Fibroblast of the aortic adventitia (primary cell): ENCODE results near the gene MSH3. TPM values are rescaled to one million over a fixed set of nuclear protein-coding genes. Genes with fewer than 3 reads are reported as not detected.

Source experiments
- DNase-seq: peaks from one replicate; pipeline ENCODE4 v3.0.0-alpha.2; 2010; ENCODE audit warnings: low read depth
- H3K4me3 ChIP-seq: 2 replicates; pipeline ENCODE4 v1.5.1; 2011; ENCODE audit warnings: low read depth, mild to moderate bottlenecking, control low read depth, low read length, moderate library complexity
- CTCF ChIP-seq: IDR thresholded peaks from 2 replicates; pipeline ENCODE4 v1.5.1; 2011; ENCODE audit warnings: mild to moderate bottlenecking, low read length, control low read depth, inconsistent platforms; ENCODE audit not compliant: insufficient read depth
- small RNA-seq: library from RNA; depleted of rRNA; stranded (forward); fragments of <200 nt; gene quantifications from one replicate; pipeline ENCODE3, GENCODE V24; 2012
- total RNA-seq: library from RNA; depleted of rRNA; stranded (reverse); fragments of >200 nt; gene quantifications from 2 replicates; pipeline ENCODE4 v1.2.3, GENCODE V29; 2012; ENCODE audit warnings: low replicate concordance

MSH3 gene
- total RNA-seq, 1 donor = 25.0 TPM

- no peak overlapping the region for H3K4me3 ChIP-seq
- no peak for TF ChIP-seq CTCF
- no peak for DNase-seq
Observed at GRCh38 chr5:80920333-80920732, 265.9 kb downstream of the MSH3 start.

- no peak for TF ChIP-seq CTCF
- H3K4me3 ChIP-seq = no peak overlapping the region
- no peak for DNase-seq
Observed at GRCh38 chr5:80921026-80921425, 266.6 kb downstream of the MSH3 start.

- TF ChIP-seq CTCF = no peak
- DNase-seq = no peak
- no peak overlapping the region for H3K4me3 ChIP-seq
Observed at GRCh38 chr5:80925931-80926330, 271.5 kb downstream of the MSH3 start.

Small RNA genes within 50 kb of the gene (small RNA-seq; reads per million reads assigned to genes)
- gene MTRNR2L2 = not detected

Other genes starting within 250 kb of the MSH3 start
- gene ZFYVE16, start 246.6 kb upstream of the MSH3 start, total RNA-seq = 28.1 and 66.0 TPM in 2 replicates
- 6.8 and 11.2 TPM in 2 replicates for gene FAM151B, start 166.6 kb upstream of the MSH3 start, total RNA-seq
- gene ANKRD34B, start 84.4 kb upstream of the MSH3 start, total RNA-seq = not detected in 2 replicates
- 13.2 and 49.5 TPM in 2 replicates for gene DHFR, start 331 bp downstream of the MSH3 start, total RNA-seq